ENCODE results near the gene TRIM27. TPM values are rescaled to one million over a fixed set of nuclear protein-coding genes. Genes with fewer than 3 reads are reported as not detected.
A peak's percentile ranks its signal among the peaks of the same experiment; 100 is the strongest.

The TRIM27 gene
- total RNA-seq, 1 donor from 2014 or later, result 65.2 TPM

DNA sequence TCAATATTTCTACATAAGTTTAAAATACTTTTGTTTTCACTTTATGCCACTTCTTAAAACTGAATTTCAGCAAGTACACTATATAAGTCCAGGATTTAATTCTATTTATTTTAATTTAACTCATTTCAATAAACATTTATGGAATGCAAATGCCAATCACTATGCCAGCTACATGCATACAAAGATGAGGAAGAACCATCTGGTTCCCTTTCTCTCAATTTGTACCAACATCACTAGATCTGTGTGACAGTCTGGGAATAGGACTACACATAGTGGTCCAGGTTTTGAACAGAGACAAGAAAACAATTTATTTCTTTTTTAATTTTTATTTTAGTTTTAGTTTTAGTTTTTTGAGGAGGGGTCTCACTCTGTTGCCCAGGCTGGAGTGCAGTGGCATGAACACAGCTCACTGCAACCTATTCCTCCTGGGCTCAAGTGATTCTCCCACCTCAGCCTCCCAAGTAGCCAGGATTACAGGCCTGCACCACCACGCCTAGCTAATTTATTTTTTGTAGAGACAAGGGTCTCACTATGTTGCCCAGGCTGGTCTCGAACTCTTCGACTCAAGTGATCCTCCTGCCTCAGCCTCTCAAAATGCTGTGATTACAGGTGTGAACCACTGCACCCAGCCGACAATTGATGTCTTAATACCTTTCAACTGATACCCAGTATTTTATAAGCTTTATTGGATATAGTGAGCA lies 35.8 kb downstream of the TRIM27 start:
- Mint-ChIP-seq H3K27ac (ENCODE audit: unreplicated experiment) (no peak overlapping the region), H3K4me3 (ENCODE audit: unreplicated experiment) (no peak overlapping the region), H3K27me3 (ENCODE audit: unreplicated experiment) (no peaks in the 10 kb centered on the region), H3K4me1 (ENCODE audit: low read depth, unreplicated experiment) (no peaks in the 10 kb centered on the region), H3K36me3 (ENCODE audit: unreplicated experiment) (no peaks in the 10 kb centered on the region), H3K9me3 (ENCODE audit: unreplicated experiment) (no peaks in the 10 kb centered on the region)
- TF ChIP-seq, protein P1, sequence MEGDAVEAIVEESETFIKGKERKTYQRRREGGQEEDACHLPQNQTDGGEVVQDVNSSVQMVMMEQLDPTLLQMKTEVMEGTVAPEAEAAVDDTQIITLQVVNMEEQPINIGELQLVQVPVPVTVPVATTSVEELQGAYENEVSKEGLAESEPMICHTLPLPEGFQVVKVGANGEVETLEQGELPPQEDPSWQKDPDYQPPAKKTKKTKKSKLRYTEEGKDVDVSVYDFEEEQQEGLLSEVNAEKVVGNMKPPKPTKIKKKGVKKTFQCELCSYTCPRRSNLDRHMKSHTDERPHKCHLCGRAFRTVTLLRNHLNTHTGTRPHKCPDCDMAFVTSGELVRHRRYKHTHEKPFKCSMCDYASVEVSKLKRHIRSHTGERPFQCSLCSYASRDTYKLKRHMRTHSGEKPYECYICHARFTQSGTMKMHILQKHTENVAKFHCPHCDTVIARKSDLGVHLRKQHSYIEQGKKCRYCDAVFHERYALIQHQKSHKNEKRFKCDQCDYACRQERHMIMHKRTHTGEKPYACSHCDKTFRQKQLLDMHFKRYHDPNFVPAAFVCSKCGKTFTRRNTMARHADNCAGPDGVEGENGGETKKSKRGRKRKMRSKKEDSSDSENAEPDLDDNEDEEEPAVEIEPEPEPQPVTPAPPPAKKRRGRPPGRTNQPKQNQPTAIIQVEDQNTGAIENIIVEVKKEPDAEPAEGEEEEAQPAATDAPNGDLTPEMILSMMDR (IDR thresholded peaks at IDR 0.05; ENCODE audit: partially characterized antibody, unreplicated experiment), result no peak
- no peak for DNase-seq

DNA sequence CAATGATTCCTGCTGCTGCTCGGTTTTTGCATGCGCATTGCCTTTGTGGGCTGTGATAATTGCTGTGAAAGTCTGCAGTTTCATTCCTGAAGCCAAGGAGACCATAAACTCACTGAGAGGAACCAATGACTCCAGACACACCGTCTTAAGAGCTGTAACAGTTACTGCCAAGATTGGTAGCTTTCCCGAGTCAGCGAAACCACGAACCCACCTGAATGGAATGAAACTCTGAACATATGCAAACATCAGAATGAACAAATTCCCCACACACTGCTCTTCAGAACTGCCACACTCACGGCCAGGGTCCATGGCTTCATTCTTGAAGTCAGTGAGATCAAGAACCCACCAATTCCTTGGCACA lies 37.7 kb downstream of the TRIM27 start:
- H3K36me3 Mint-ChIP-seq (ENCODE audit: unreplicated experiment), result no peaks in the 10 kb centered on the region
- H3K9me3 Mint-ChIP-seq (ENCODE audit: unreplicated experiment), result peaks cover 7% of the 10 kb centered on the region
- no peak for DNase-seq
- TF ChIP-seq, protein P1 (IDR thresholded peaks at IDR 0.05; ENCODE audit: partially characterized antibody, unreplicated experiment), result no peak
- H3K4me3 Mint-ChIP-seq (ENCODE audit: unreplicated experiment), result no peak overlapping the region
- no peak overlapping the region for H3K27ac Mint-ChIP-seq (ENCODE audit: unreplicated experiment)
- no peaks in the 10 kb centered on the region for H3K4me1 Mint-ChIP-seq (ENCODE audit: low read depth, unreplicated experiment)
- H3K27me3 Mint-ChIP-seq (ENCODE audit: unreplicated experiment), result peaks cover 5% of the 10 kb centered on the region

DNA sequence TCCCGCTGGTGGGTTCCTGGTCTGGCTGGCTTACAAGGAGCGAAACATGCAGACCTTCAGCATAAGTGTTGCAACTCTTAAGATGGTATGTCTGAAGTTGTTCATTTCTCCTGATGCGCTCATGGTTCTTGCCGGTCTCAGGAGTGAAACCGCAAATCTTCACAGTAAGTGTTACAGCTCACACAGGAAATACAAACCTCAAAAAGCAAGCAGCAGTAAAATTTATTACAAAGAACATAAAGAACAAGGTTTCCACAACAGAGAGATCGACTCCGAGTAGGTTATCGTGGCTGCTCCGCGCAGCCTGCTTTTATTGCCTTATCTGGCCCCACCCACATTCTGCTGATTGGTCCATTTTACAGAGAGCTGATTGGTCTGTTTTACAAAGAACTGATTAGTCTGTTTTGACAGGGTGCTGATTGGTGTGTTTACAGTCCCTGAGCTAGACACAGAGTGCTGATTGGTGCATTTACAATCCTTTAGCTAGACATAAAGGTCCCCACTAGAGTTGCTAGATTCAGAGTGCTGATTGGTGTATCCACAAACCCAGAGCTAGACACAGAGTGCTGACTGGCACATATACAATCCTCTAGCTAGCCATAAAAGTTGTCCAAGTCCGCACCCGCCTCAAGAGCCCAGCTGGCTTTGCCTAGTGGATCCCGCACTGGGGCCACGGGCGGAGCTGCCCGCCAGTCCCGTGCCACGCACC lies 39.2 kb downstream of the TRIM27 start:
- no peaks in the 10 kb centered on the region for H3K4me1 Mint-ChIP-seq (ENCODE audit: low read depth, unreplicated experiment)

DNA sequence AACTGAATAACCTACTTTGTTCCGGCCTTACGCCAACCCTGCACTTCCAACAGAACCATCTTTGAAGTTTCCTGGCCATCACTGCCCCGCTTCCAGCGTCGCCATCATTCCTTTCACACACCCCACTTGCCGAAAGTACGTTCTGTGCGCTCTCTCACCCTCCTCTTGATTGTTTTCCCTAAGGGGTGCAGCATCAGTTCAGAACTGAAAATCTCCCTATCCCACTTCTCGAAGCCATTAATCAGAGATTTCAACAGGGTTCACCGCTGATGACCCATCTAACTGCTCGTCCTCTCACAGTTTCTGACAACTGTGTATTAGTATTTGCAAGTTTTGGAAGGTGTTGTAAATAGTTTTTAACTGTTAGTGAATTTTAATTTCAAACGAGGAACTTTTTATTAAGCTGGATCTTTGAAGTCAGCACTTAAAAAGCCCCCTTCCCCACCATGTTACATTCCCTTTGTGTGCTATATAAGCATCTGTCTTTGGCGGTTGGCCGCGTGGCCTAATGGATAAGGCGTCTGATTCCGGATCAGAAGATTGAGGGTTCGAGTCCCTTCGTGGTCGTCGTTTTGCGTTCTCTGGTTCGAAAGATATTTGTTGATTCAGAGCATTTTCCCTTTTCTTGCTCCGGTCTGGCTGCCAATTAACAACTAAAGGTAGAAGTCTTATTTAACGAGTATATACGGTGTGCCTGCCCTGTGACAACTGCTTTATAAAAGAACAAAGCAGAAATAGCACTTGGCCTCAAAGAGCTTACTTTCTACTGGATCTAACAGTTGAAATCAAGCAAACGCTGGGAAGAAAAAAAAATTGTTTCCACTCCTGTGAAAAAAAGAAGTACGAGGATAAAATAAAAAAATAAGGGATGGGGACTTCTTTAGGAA lies 42.6 kb downstream of the TRIM27 start:
- DNase-seq, result peak; percentile 75
- no peaks in the 10 kb centered on the region for H3K36me3 Mint-ChIP-seq (ENCODE audit: unreplicated experiment)
- H3K4me1 Mint-ChIP-seq (ENCODE audit: low read depth, unreplicated experiment), result no peaks in the 10 kb centered on the region
- peaks cover 13% of the 10 kb centered on the region for H3K9me3 Mint-ChIP-seq (ENCODE audit: unreplicated experiment)
- H3K4me3 Mint-ChIP-seq (ENCODE audit: unreplicated experiment), result peak overlapping the region; percentile 96
- TF ChIP-seq, protein P1 (IDR thresholded peaks at IDR 0.05; ENCODE audit: partially characterized antibody, unreplicated experiment), result no peak
- H3K27ac Mint-ChIP-seq (ENCODE audit: unreplicated experiment), result peak overlapping the region; percentile 60
- peaks cover 12% of the 10 kb centered on the region for H3K27me3 Mint-ChIP-seq (ENCODE audit: unreplicated experiment)

More for the DNA sequence above, 39.2 kb downstream of the TRIM27 start:
- Mint-ChIP-seq H3K36me3 (ENCODE audit: unreplicated experiment) (no peaks in the 10 kb centered on the region), H3K9me3 (ENCODE audit: unreplicated experiment) (peaks cover 11% of the 10 kb centered on the region), H3K27ac (ENCODE audit: unreplicated experiment) (no peak overlapping the region), H3K27me3 (ENCODE audit: unreplicated experiment) (peaks cover 9% of the 10 kb centered on the region), H3K4me3 (ENCODE audit: unreplicated experiment) (no peak overlapping the region)
- no peak for DNase-seq
- TF ChIP-seq, protein P1 (IDR thresholded peaks at IDR 0.05; ENCODE audit: partially characterized antibody, unreplicated experiment), result no peak
